Upper lobe of left lung (tissue), 6 donors: ENCODE results near the gene CCNH. TPM values are rescaled to one million over a fixed set of nuclear protein-coding genes. Genes with fewer than 3 reads are reported as not detected.

Source experiments
- ATAC-seq, 2 donors: fragments of 200-7000 bp; cut with Tn5 transposase; one replicate each; pipeline ENCODE4 v1.9.1; 2022; ENCODE audit warnings: mild to moderate bottlenecking in 2 of 2, moderate library complexity in 2 of 2; ENCODE audit not compliant: low FRiP score in 2 of 2
- DNase-seq, 2 donors: peaks; one replicate each; pipeline ENCODE4 v3.0.0-alpha.2; 2019 to 2020
- H3K27ac ChIP-seq, 4 donors: fragments of 200-600 bp; sonication (generic); one replicate each; pipeline ENCODE4 v1.5.1; 2016 to 2019
- H3K27me3 ChIP-seq, 4 donors: fragments of 200-600 bp; sonication (generic); one replicate each; pipeline ENCODE4 v1.5.1; 2017 to 2019
- H3K36me3 ChIP-seq, 4 donors: fragments of 200-600 bp; sonication (generic); one replicate each; pipeline ENCODE4 v1.5.1; 2016 to 2019
- H3K4me1 ChIP-seq, 4 donors: fragments of 200-600 bp; sonication (generic); one replicate each; pipeline ENCODE4 v1.5.1; 2018 to 2019
- H3K4me3 ChIP-seq, 4 donors: fragments of 200-600 bp; sonication (generic); one replicate each; pipeline ENCODE4 v1.5.1; 2017 to 2019; ENCODE audit warnings: mild to moderate bottlenecking in 2 of 4, moderate library complexity in 1 of 4
- H3K9me3 ChIP-seq, 4 donors: fragments of 200-600 bp; sonication (generic); one replicate each; pipeline ENCODE4 v1.5.1; 2018 to 2019
- EP300 ChIP-seq, 4 donors: sonication (generic); formaldehyde crosslinking; IDR thresholded peaks; one replicate each; pipeline ENCODE4 v1.5.1; 2017; ENCODE audit warnings: antibody characterized with exemption in 4 of 4, control low read depth in 2 of 4
- POLR2A ChIP-seq, 4 donors: fragments of 450-650 bp; IDR thresholded peaks; one replicate each; pipeline ENCODE4 v1.5.1; 2016 to 2017; ENCODE audit warnings: antibody characterized with exemption in 4 of 4, mild to moderate bottlenecking in 2 of 4
- POLR2AphosphoS5 ChIP-seq, 2 donors: sonication (generic); formaldehyde crosslinking; IDR thresholded peaks; one replicate each; pipeline ENCODE4 v1.5.1; 2017; ENCODE audit warnings: antibody characterized with exemption in 2 of 2
- WGBS, 2 donors: methylation state at CpG; one replicate each; pipeline ENCODE4 v1.1.5; 2017 to 2018; 5-methylcytosine and 5-hydroxymethylcytosine counted together
- total RNA-seq, 6 donors: library from RNA; depleted of rRNA in 4 of 6; stranded (reverse); fragments of >200 nt in 4 of 6; gene quantifications; one replicate each; pipeline versions ENCODE4 v1.1.0 to v1.2.1, GENCODE V29; 2016 to 2021
- TF ChIP-seq, protein P1 (sequence below), 6 experiments: fragments of 450-650 bp in 4 of 6; fragments of 200-600 bp in 2 of 6; sonication (generic) in 2 of 6; IDR thresholded peaks; one replicate each; pipeline ENCODE4 v1.5.1; 2016 to 2019; ENCODE audit warnings: antibody characterized with exemption in 6 of 6
- donor health status: DM: no; HTN: no; CAD: no; lungs with moderate emphysema.
- donor health status: DM: no; HTN: yes; CAD: no; lungs with severe emphysema.

The CCNH gene
- total RNA-seq, 6 donors from 2014 or later = 39.1 to 232 (median 73.4) TPM

DNA sequence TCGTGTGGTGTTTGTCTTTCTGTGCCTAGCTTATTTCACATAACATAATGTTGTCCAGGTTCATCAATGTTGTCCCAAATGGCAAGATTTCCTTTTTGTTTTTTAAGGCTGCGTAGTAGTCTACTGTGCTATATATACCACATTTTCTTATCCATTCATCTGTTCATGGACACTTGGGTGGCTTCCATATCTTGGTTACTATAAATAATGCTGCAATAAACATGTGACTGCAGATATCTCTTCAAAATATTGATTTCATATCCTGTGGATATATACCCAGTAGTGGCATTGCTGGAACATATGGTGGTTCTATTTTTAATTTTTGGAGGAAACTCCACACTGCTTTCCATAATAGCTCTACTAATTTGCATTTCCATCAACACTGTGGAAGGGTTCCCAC, 25.5 kb upstream of the CCNH start:
- Histone ChIP-seq H3K27me3 (no peaks in the 10 kb centered on the region), H3K27ac (no peak overlapping the region), H3K4me3 (no peak overlapping the region), H3K36me3 (no peaks in the 10 kb centered on the region), H3K4me1 (no peaks in the 10 kb centered on the region), H3K9me3 (no peaks in the 10 kb centered on the region)
- WGBS, 2 donors = 86 to 87% methylated on average over 2 of the region's 2 CpGs
- ATAC-seq (no peak), DNase-seq (no peak)
- TF ChIP-seq POLR2AphosphoS5 (IDR thresholded peaks at IDR 0.05) (no peak), EP300 (IDR thresholded peaks at IDR 0.05) (no peak), POLR2A (IDR thresholded peaks at IDR 0.05) (no peak)
- TF ChIP-seq, protein P1, sequence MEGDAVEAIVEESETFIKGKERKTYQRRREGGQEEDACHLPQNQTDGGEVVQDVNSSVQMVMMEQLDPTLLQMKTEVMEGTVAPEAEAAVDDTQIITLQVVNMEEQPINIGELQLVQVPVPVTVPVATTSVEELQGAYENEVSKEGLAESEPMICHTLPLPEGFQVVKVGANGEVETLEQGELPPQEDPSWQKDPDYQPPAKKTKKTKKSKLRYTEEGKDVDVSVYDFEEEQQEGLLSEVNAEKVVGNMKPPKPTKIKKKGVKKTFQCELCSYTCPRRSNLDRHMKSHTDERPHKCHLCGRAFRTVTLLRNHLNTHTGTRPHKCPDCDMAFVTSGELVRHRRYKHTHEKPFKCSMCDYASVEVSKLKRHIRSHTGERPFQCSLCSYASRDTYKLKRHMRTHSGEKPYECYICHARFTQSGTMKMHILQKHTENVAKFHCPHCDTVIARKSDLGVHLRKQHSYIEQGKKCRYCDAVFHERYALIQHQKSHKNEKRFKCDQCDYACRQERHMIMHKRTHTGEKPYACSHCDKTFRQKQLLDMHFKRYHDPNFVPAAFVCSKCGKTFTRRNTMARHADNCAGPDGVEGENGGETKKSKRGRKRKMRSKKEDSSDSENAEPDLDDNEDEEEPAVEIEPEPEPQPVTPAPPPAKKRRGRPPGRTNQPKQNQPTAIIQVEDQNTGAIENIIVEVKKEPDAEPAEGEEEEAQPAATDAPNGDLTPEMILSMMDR (IDR thresholded peaks at IDR 0.05) = no peak

DNA sequence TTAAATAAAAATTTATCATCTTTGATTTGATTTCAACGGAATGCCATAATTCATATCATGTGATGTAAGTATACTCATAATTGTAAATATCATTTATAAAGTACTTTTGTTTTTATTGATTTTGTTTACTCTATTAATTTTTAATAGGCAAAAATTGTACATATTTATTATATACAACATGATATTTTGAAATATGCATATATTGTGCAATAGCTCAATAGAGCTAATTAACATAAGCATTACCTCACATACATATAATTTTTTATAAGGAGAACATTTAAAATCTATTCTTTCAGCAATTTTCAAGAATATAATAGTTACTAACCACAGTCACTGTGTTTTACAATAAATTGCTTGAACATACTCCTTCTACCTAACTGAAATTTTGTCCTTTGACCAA, 25.0 kb upstream of the CCNH start:
- H3K9me3 ChIP-seq = no peaks in the 10 kb centered on the region
- H3K4me3 ChIP-seq = no peak overlapping the region
- no peaks in the 10 kb centered on the region for H3K36me3 ChIP-seq
- no peak for DNase-seq
- TF ChIP-seq EP300 (IDR thresholded peaks at IDR 0.05) (no peak), POLR2A (IDR thresholded peaks at IDR 0.05) (no peak), POLR2AphosphoS5 (IDR thresholded peaks at IDR 0.05) (no peak)
- TF ChIP-seq, protein P1 (IDR thresholded peaks at IDR 0.05) = no peak
- no peaks in the 10 kb centered on the region for H3K4me1 ChIP-seq
- H3K27ac ChIP-seq = no peak overlapping the region
- no peak for ATAC-seq
- WGBS, 2 donors = 86% methylated on average over 1 of the region's 1 CpG
- no peaks in the 10 kb centered on the region for H3K27me3 ChIP-seq

DNA sequence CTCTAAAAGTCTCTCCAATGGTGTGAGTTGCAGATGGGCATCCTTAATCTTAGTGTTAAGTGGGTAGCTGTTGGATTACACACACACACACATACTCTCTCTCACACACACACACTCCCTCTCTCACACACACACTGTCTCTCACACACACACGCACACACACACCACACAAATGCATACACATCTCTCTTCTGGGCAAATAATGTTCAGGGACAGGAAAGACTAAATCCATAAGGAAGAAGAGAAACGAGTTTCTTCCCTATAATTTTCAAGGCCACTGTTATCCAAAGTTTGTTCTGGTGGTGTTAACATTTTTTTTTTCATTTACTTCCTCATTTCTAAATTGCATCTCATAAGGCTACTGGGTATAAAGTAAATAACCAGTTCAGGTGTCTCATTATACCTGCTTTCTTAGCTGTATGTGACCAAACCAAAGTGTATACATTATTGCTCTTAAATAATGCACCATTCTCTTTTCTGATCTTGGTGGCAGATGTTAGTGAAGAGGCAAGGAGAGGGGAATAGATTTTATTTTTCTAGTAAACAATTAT, 22.5 kb upstream of the CCNH start:
- Histone ChIP-seq H3K4me1 (no peaks in the 10 kb centered on the region), H3K4me3 (no peak overlapping the region), H3K9me3 (no peaks in the 10 kb centered on the region), H3K27me3 (no peaks in the 10 kb centered on the region), H3K27ac (no peak overlapping the region), H3K36me3 (no peaks in the 10 kb centered on the region)
- WGBS, 2 donors = 54 to 62% methylated on average over 2 of the region's 2 CpGs
- ATAC-seq (no peak), DNase-seq (no peak)
- no peak for TF ChIP-seq POLR2A (IDR thresholded peaks at IDR 0.05)
- TF ChIP-seq, protein P1 (IDR thresholded peaks at IDR 0.05) = no peak
- no peak for TF ChIP-seq EP300 (IDR thresholded peaks at IDR 0.05)
- TF ChIP-seq POLR2AphosphoS5 (IDR thresholded peaks at IDR 0.05) = no peak

DNA sequence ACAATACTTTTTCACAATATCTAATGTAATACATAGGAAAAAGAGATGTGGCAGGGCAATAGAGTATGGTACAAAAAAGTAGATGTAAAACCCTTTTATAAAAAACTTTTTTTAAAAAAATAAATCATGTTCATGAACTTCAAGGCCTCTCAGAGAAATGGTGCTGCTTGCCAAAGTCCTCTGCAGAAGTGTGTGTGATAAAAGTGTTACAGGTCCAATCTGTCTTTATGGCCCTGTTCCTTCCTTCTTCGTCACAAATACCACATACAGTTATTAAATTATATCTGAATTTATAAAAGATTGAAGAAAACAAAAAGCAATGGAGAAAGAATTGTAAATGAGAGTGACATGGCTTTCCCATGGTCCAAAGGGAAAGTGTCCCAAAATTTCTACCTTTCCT, 21.7 kb upstream of the CCNH start:
- Histone ChIP-seq H3K27me3 (no peaks in the 10 kb centered on the region), H3K4me3 (no peak overlapping the region), H3K36me3 (no peaks in the 10 kb centered on the region), H3K9me3 (no peaks in the 10 kb centered on the region), H3K4me1 (no peaks in the 10 kb centered on the region), H3K27ac (no peak overlapping the region)
- ATAC-seq (no peak), DNase-seq (no peak)
- TF ChIP-seq POLR2A (IDR thresholded peaks at IDR 0.05) (no peak), EP300 (IDR thresholded peaks at IDR 0.05) (no peak), POLR2AphosphoS5 (IDR thresholded peaks at IDR 0.05) (no peak)
- TF ChIP-seq, protein P1 (IDR thresholded peaks at IDR 0.05) = no peak
- 64 to 68% methylated on average over 1 of the region's 1 CpG for WGBS, 2 donors

DNA sequence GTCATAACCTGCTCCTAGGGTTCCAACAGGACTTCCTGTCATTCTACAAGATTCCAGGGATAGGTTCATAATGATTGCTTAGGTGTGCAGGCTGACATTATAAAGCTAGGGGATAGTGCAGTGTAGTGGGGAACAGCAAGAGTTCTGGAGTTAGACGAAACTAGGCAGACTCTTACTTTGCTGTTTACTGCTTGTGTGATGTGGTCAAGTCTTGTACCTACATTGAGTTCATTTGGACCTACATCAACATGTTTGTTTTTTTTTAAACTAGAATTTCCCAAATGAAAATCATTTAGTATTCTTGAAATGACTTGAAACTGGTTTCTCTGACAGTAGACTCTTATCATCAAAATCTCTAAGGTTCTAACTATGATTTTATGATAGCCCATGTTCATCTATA, 21.2 kb upstream of the CCNH start:
- no peaks in the 10 kb centered on the region for H3K9me3 ChIP-seq
- 82 to 88% methylated on average over 1 of the region's 1 CpG for WGBS, 2 donors
- ATAC-seq (no peak), DNase-seq (no peak)
- H3K4me1 ChIP-seq = no peaks in the 10 kb centered on the region
- TF ChIP-seq, protein P1 (IDR thresholded peaks at IDR 0.05) = no peak
- TF ChIP-seq POLR2A (IDR thresholded peaks at IDR 0.05) = no peak
- no peak overlapping the region for H3K27ac ChIP-seq
- H3K27me3 ChIP-seq = no peaks in the 10 kb centered on the region
- H3K4me3 ChIP-seq = no peak overlapping the region
- no peaks in the 10 kb centered on the region for H3K36me3 ChIP-seq
